ENCODE data around the gene SH2D3C.

Gene SH2D3C

GRCh38 chr9:127714951-127715469 is 63.5 kb downstream of the SH2D3C start:
- Histone ChIP-seq H3K36me3 (ENCODE audit: control insufficient read depth, insufficient read depth, low read length) (no peaks in the 10 kb centered on the region), H3K9me3 (ENCODE audit: control insufficient read depth, low read length) (no peaks in the 10 kb centered on the region), H3K79me2 (no peaks in the 10 kb centered on the region), H3K4me2 (ENCODE audit: low read length) (peak overlapping the region; percentile 98), H3K9ac (no peak overlapping the region), H3K27ac (peak overlapping the region; percentile 88), H3K4me3 (ENCODE audit: low read depth, low read length) (peak overlapping the region; percentile 85), H3K4me1 (no peaks in the 10 kb centered on the region), H2AFZ (peak overlapping the region; percentile 94), H3K27me3 (ENCODE audit: control insufficient read depth, insufficient read depth, low read length) (no peaks in the 10 kb centered on the region)
- no peak for TF ChIP-seq CTCF (IDR thresholded peaks at IDR 0.05)

- no peaks in the 10 kb centered on the region for H3K36me3 ChIP-seq (ENCODE audit: control insufficient read depth, insufficient read depth, low read length)
- no peaks in the 10 kb centered on the region for H3K9me3 ChIP-seq (ENCODE audit: control insufficient read depth, low read length)
- peak overlapping the region; percentile 15 for H3K4me3 ChIP-seq (ENCODE audit: low read depth, low read length)
- no peak overlapping the region for H2AFZ ChIP-seq
- TF ChIP-seq CTCF (IDR thresholded peaks at IDR 0.05), result no peak
- no peaks in the 10 kb centered on the region for H3K4me1 ChIP-seq
- H3K4me2 ChIP-seq (ENCODE audit: low read length), result peak overlapping the region; percentile 39
- H3K9ac ChIP-seq, result no peak overlapping the region
- H3K27ac ChIP-seq, result no peak overlapping the region
- H3K79me2 ChIP-seq, result no peaks in the 10 kb centered on the region
- H3K27me3 ChIP-seq (ENCODE audit: control insufficient read depth, insufficient read depth, low read length), result no peaks in the 10 kb centered on the region
Measured at GRCh38 chr9:127714020-127714750, 64.3 kb downstream of the SH2D3C start.

GRCh38 chr9:127712867-127713266 is 65.6 kb downstream of the SH2D3C start:
- no peaks in the 10 kb centered on the region for H3K36me3 ChIP-seq (ENCODE audit: control insufficient read depth, insufficient read depth, low read length)
- H3K79me2 ChIP-seq, result no peaks in the 10 kb centered on the region
- H2AFZ ChIP-seq, result no peak overlapping the region
- H3K27me3 ChIP-seq (ENCODE audit: control insufficient read depth, insufficient read depth, low read length), result no peaks in the 10 kb centered on the region
- no peak overlapping the region for H3K27ac ChIP-seq
- TF ChIP-seq CTCF (IDR thresholded peaks at IDR 0.05), result no peak
- H3K4me2 ChIP-seq (ENCODE audit: low read length), result no peak overlapping the region
- no peaks in the 10 kb centered on the region for H3K9me3 ChIP-seq (ENCODE audit: control insufficient read depth, low read length)
- H3K4me3 ChIP-seq (ENCODE audit: low read depth, low read length), result no peak overlapping the region
- H3K9ac ChIP-seq, result no peak overlapping the region
- H3K4me1 ChIP-seq, result no peaks in the 10 kb centered on the region

- no peaks in the 10 kb centered on the region for H3K36me3 ChIP-seq (ENCODE audit: control insufficient read depth, insufficient read depth, low read length)
- H3K79me2 ChIP-seq, result no peaks in the 10 kb centered on the region
- no peak overlapping the region for H3K27ac ChIP-seq
- H2AFZ ChIP-seq, result no peak overlapping the region
- H3K27me3 ChIP-seq (ENCODE audit: control insufficient read depth, insufficient read depth, low read length), result no peaks in the 10 kb centered on the region
- no peaks in the 10 kb centered on the region for H3K4me1 ChIP-seq
- H3K4me3 ChIP-seq (ENCODE audit: low read depth, low read length), result no peak overlapping the region
- H3K4me2 ChIP-seq (ENCODE audit: low read length), result no peak overlapping the region
- H3K9me3 ChIP-seq (ENCODE audit: control insufficient read depth, low read length), result no peaks in the 10 kb centered on the region
- TF ChIP-seq CTCF (IDR thresholded peaks at IDR 0.05), result no peak
- H3K9ac ChIP-seq, result no peak overlapping the region
Measured at GRCh38 chr9:127712371-127712770, 66.1 kb downstream of the SH2D3C start.

GRCh38 chr9:127711831-127712274 is 66.6 kb downstream of the SH2D3C start:
- TF ChIP-seq CTCF (IDR thresholded peaks at IDR 0.05), result no peak
- no peak overlapping the region for H3K4me3 ChIP-seq (ENCODE audit: low read depth, low read length)
- H2AFZ ChIP-seq, result no peak overlapping the region
- H3K27ac ChIP-seq, result no peak overlapping the region
- H3K79me2 ChIP-seq, result no peaks in the 10 kb centered on the region
- H3K4me2 ChIP-seq (ENCODE audit: low read length), result no peak overlapping the region
- no peak overlapping the region for H3K9ac ChIP-seq
- H3K4me1 ChIP-seq, result no peaks in the 10 kb centered on the region
- no peaks in the 10 kb centered on the region for H3K27me3 ChIP-seq (ENCODE audit: control insufficient read depth, insufficient read depth, low read length)
- no peaks in the 10 kb centered on the region for H3K9me3 ChIP-seq (ENCODE audit: control insufficient read depth, low read length)
- no peaks in the 10 kb centered on the region for H3K36me3 ChIP-seq (ENCODE audit: control insufficient read depth, insufficient read depth, low read length)
